NCI-H1417 (cell line): ENCODE results near the gene CPLANE2.
A peak's percentile ranks its signal among the peaks of the same experiment; 100 is the strongest.
"Not testable (repeated sequence)": the region's sequence is repeated elsewhere in the genome, so short reads cannot be mapped to it uniquely, and the experiment has no call there.

Source experiments
- DNase-seq, 3 experiments: peaks; one replicate each; lab custom pipeline; 2025; lab: John Stamatoyannopoulos, UW

The CPLANE2 gene

GRCh38 chr1:16229976-16230740 lies 6.8 kb downstream of the CPLANE2 start:
- DNase-seq: no peak

- peak in 1 of 3 experiments; percentile 69 for DNase-seq
Measured at GRCh38 chr1:16226490-16227179, 10.3 kb downstream of the CPLANE2 start.

DNA sequence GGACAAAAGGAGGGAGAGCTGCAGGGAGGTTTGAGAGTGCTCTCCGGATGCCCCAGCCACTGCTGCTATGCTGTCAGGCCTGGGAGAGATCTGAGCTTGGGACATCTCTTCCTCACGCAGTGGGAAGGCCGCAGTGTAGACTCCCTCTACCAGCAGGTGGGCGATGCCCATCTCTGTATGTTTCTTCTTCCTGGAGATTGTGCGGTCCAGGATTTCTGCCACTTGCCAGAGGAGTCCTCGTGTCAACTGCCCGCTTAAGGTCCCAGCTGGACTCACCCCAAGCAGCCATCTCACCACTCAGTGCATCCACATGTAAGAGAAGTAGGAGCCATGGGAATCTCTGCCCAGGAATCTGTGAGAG lies 10.9 kb downstream of the CPLANE2 start:
- no peak for DNase-seq

DNA sequence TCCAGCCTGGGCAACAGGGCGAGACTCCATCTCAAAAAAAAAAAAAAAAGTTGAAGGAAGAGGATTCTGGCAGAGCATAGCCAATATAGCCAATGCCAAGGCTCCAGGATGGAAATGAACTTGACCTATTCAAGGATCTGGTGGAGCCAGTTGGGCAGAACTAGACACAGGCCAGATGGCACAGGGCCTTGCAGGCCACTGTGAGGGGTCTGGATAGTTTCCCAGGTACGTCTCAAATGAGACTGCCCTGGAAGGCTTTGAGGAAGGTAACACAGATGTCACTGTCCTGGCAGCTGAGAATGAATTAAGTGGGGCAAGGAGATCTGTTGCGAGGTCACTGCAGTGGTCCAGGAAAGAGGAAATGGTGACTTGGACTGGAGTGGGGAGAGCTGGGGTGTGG lies 12.5 kb downstream of the CPLANE2 start:
- no peak for DNase-seq

DNA sequence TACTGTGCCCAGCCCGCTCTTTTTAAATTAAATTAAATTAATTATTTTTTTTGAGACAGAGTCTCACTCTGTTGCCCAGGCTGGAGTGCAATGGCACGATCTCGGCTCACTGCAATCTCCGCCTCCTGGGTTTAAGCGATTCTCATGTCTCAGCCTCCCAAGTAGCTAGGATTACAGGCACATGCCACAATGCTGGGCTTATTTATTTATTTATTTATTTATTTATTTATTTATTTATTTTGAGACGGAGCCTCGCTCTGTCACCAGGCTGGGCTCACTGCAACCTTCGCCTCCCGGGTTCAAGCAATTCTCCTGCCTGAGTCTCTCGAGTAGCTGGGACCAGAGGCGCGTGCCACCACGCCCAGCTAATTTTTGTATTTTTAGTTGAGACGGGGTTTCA lies 14.3 kb downstream of the CPLANE2 start:
- DNase-seq: not testable (repeated sequence)

GRCh38 chr1:16221499-16221898 lies 15.5 kb downstream of the CPLANE2 start:
- DNase-seq: no peak

- DNase-seq: no peak
Measured at GRCh38 chr1:16219968-16220500, 16.9 kb downstream of the CPLANE2 start.

DNA sequence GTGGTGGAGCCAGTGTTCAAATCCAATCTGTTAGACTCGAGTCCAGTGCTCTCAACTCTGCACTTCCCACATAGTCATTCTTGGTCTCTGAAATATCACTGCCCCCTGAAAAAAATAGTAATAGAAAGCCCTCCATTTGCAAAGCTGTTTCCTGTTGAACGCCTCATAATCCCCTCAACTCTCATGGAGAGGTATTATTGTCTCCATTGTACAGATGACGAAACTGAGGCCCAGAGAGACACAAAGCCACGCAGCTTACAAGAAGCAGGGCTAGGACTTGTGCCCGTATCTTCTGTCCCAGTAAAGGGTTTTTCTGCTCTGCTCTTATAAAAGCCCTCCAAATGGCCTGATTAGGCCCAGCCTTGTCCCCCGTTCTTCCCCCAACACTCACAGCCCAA lies 18.3 kb downstream of the CPLANE2 start:
- DNase-seq: no peak

GRCh38 chr1:16218014-16218673 lies 18.8 kb downstream of the CPLANE2 start:
- DNase-seq: peak in 2 of 3 experiments; percentile 9 to 11

- DNase-seq: peak; percentile 91 to 96 (median 93)
Measured at GRCh38 chr1:16217061-16217785, 19.8 kb downstream of the CPLANE2 start.

- DNase-seq: peak; percentile 74 to 92 (median 82)
Measured at GRCh38 chr1:16215882-16216753, 20.9 kb downstream of the CPLANE2 start.

DNA sequence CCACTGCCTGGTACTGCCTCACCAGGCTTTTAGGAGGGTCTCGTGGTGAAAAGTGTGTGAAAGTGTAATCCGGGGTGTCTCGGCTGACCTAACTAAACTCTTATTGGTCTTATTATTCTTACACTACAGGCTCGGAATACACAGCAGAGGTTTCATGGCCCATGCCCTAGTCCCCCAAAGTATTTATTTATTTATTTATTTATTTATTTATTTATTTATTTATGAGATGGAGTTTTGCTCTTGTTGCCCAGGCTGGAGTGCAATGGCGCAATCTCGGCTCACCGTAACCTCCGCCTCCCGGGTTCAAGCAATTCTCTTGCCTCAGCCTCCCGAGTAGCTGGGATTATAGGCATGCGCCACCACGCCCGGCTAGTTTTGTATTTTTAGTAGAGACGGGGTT lies 21.7 kb downstream of the CPLANE2 start:
- not testable (repeated sequence) for DNase-seq

GRCh38 chr1:16213544-16213943 lies 23.4 kb downstream of the CPLANE2 start:
- DNase-seq: not testable (repeated sequence)

- no peak for DNase-seq
Measured at GRCh38 chr1:16213013-16213412, 24.0 kb downstream of the CPLANE2 start.

GRCh38 chr1:16212251-16212961 lies 24.6 kb downstream of the CPLANE2 start, which contains the start of gene ARHGEF19:
TSS of gene ARHGEF19 (minus strand) at chr1:16212652. CDS start at chr1:16209054, 3,598 bp downstream.
- peak in 2 of 3 experiments; percentile 89 to 94 for DNase-seq

- no peak for DNase-seq
Measured at GRCh38 chr1:16211824-16212223, 25.2 kb downstream of the CPLANE2 start.

- DNase-seq: no peak
Measured at GRCh38 chr1:16210581-16210980, 26.4 kb downstream of the CPLANE2 start.

DNA sequence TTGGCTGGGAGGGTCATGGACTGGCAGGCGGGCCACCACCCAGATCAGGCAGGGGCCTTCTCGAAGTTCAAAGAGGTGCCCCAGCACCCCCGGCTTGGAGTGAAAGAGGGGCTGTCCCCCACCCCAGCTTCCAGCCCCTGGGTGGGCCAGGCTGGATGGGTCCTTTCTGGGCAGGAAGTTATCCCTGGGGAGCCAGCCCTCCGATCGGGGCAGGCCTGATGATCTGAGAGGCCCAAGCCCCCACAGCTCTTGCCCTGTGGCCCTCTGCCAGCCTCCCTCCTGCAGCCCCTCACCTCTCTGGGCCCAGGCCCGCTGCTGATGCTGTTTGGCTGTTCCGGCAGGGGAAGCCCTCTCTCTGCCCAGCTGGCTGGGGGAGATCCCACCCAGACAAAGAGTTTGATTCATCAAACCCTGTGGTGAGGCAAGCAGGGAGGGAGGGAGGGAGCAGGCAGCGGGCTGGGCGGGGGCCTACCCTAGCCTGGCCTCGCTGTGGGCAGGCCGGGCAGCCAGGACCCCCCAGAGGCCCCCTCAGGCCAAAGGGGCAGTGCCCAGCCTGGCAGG lies 27.1 kb downstream of the CPLANE2 start:
- DNase-seq: no peak

DNA sequence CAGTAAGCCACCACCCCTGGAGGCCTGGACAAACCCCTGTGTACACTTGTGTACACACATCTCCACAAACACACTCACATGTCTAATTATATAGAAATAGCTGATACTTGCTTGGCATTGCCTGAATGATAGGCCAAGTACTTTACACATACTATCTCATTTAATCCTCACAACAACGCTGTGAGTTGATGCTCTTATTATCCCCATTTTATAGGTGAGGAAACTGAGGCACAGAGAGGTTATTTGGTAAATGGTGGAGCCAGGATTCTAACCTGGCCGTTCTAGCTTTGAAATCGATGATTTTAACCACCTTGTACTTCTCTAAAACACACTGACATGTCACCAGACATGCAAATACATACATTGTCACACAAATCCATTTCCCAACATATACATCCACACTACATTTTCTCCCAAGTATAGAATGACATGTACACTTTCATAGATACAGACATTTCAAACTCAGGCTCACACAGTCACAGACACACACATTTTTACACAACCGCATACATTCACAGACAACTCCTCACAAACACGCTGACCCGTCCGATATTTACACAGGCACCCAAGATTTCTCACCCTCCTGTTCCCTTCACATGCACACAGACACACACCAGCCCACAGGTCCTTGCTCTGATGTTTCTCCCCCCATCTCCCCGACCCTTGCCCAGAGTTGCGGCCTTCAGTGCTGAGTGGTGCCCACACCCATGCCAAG lies 27.7 kb downstream of the CPLANE2 start:
- no peak for DNase-seq
